Neural cell (in vitro differentiated cells): ENCODE results near the gene NTF4. TPM values are rescaled to one million over a fixed set of nuclear protein-coding genes. Genes with fewer than 3 reads are reported as not detected.

Experiments used
- H2AFZ ChIP-seq: fragments of 200-600, 300-800 bp; sonication (generic), shearing (Covaris generic); 2 replicates; pipeline ENCODE4 v1.6.0; 2014; ENCODE audit warnings: low read depth, mild to moderate bottlenecking, antibody characterized with exemption, low read length, moderate library complexity
- H3F3A ChIP-seq: fragments of 200-600 bp; shearing (Covaris generic); 2 replicates; pipeline ENCODE4 v1.6.1; 2016; ENCODE audit warnings: mild to moderate bottlenecking, moderate library complexity, mixed read lengths, antibody characterized with exemption, low read length; ENCODE audit not compliant: insufficient read depth, poor library complexity, severe bottlenecking
- H3K27ac ChIP-seq: fragments of 200-600, 300-800 bp; sonication (generic), shearing (Covaris generic); 2 replicates; pipeline ENCODE4 v1.5.1; 2014; ENCODE audit warnings: mild to moderate bottlenecking, low read length, moderate library complexity
- H3K27me3 ChIP-seq: fragments of 300-800, 200-600 bp; sonication (generic), shearing (Covaris generic); 2 replicates; pipeline ENCODE4 v1.6.0; 2014; ENCODE audit warnings: mild to moderate bottlenecking, low read depth, low read length, moderate library complexity; ENCODE audit not compliant: insufficient read depth
- H3K36me3 ChIP-seq: fragments of 300-800, 200-600 bp; sonication (generic), shearing (Covaris generic); 2 replicates; pipeline ENCODE4 v1.5.1; 2014; ENCODE audit warnings: mild to moderate bottlenecking, antibody characterized with exemption, low read length, moderate library complexity; ENCODE audit not compliant: insufficient read depth
- H3K4me2 ChIP-seq: fragments of 300-800, 200-600 bp; sonication (generic), shearing (Covaris generic); 2 replicates; pipeline ENCODE4 v1.6.0; 2014; ENCODE audit warnings: mild to moderate bottlenecking, low read length
- H3K4me3 ChIP-seq: fragments of 300-800, 200-600 bp; sonication (generic), shearing (Covaris generic); 2 replicates; pipeline ENCODE4 v1.5.1; 2014; ENCODE audit warnings: mild to moderate bottlenecking, low read length, moderate library complexity
- H3K79me2 ChIP-seq: fragments of 200-600 bp; shearing (Covaris generic); replicated peaks from 2 replicates; pipeline ENCODE4 v1.6.0; 2014; ENCODE audit warnings: mild to moderate bottlenecking, low read length, moderate library complexity; ENCODE audit not compliant: insufficient read depth
- H3K9ac ChIP-seq: fragments of 300-800, 200-600 bp; sonication (generic), shearing (Covaris generic); 2 replicates; pipeline ENCODE4 v1.6.1; 2016; ENCODE audit warnings: mild to moderate bottlenecking, low read length, mixed read lengths
- H3K9me2 ChIP-seq: fragments of 200-600 bp; shearing (Covaris generic); 2 replicates; pipeline ENCODE4 v1.6.1; 2016; ENCODE audit warnings: mild to moderate bottlenecking, low read length, mixed read lengths; ENCODE audit not compliant: insufficient read depth
- H3K9me3 ChIP-seq: fragments of 200-600, 300-800 bp; sonication (generic), shearing (Covaris generic); 2 replicates; pipeline ENCODE4 v1.6.1; 2016; ENCODE audit warnings: mild to moderate bottlenecking, mixed run types, low read length, moderate library complexity, mixed read lengths
- H4K20me1 ChIP-seq: fragments of 200-600 bp; shearing (Covaris generic); 2 replicates; pipeline ENCODE4 v1.6.1; 2016; ENCODE audit warnings: mild to moderate bottlenecking, mixed run types; ENCODE audit not compliant: insufficient read depth
- EZH2 ChIP-seq: fragments of 200-600, 300-800 bp; shearing (Covaris generic), sonication (generic); IDR thresholded peaks from 2 replicates; pipeline ENCODE4 v1.6.1; 2014; ENCODE audit warnings: antibody characterized with exemption, low read length, borderline replicate concordance, mild to moderate bottlenecking; ENCODE audit not compliant: insufficient read depth, poor library complexity, severe bottlenecking
- MXI1 ChIP-seq: fragments of 450-650 bp; conservative IDR thresholded peaks from 2 replicates; pipeline ENCODE4 v1.6.1; 2014; ENCODE audit warnings: antibody characterized with exemption, mild to moderate bottlenecking; ENCODE audit not compliant: poor library complexity, severe bottlenecking
- POLR2AphosphoS5 ChIP-seq: IDR thresholded peaks from 2 replicates; pipeline ENCODE4 v1.6.1; 2012
- TAF1 ChIP-seq: IDR thresholded peaks from 2 replicates; pipeline ENCODE4 v1.6.1; 2012; ENCODE audit warnings: low read depth
- polyA plus RNA-seq: library from polyadenylated mRNA; depleted of rRNA; stranded (reverse); fragments of >200 nt; gene quantifications from 2 replicates; pipeline ENCODE4 v1.2.3, GENCODE V29; 2014
- TF ChIP-seq, protein P1 (sequence below): fragments of 450-650 bp; IDR thresholded peaks from 2 replicates; pipeline ENCODE4 v1.5.1; 2014; ENCODE audit warnings: antibody characterized with exemption, mild to moderate bottlenecking, moderate library complexity; ENCODE audit not compliant: poor library complexity, severe bottlenecking
- TF ChIP-seq, protein P2 (sequence below): IDR thresholded peaks from 2 replicates; pipeline ENCODE4 v1.6.1; 2012; ENCODE audit warnings: borderline replicate concordance

Gene NTF4
- polyA plus RNA-seq, 1 donor from 2014 or later: not detected

DNA sequence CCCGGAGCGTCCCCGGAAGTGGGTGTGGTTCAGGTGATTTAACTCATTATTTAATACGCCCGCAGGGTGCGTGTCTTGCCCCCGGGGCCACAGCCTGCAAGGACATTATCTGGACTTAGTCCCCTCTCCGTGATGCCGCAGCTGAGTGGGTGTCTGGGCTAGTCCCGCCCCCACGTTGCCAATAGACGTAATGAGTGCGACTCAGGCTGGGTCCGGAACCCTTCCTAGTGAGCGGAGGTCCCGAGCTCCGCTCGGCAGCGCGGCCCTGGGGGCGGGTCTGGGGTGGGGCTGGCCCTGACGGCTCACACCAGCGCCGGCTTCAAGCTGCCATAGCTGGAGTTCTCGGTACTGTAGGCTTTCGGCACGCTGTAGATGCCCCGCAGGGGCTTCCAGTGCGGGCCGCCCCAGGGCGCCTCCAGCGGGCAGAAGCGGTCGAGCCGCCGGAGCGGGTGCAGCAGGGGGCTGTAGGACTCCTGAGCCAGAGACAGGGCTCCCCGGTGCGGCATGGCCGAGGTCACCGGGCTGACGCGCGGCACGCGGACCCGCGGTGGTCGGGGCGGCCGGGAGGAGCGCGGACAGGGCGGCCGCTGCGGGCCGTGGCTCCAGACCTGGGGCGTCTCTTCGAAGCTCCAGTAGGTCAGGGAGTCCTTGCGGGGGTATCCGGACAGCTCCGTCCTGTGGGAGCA, 46.8 kb downstream of the NTF4 start:
- no peak overlapping the region for H3K9ac ChIP-seq
- H3K4me3 ChIP-seq: no peak overlapping the region
- no peak for TF ChIP-seq TAF1
- TF ChIP-seq EZH2: no peak
- TF ChIP-seq, protein P1, sequence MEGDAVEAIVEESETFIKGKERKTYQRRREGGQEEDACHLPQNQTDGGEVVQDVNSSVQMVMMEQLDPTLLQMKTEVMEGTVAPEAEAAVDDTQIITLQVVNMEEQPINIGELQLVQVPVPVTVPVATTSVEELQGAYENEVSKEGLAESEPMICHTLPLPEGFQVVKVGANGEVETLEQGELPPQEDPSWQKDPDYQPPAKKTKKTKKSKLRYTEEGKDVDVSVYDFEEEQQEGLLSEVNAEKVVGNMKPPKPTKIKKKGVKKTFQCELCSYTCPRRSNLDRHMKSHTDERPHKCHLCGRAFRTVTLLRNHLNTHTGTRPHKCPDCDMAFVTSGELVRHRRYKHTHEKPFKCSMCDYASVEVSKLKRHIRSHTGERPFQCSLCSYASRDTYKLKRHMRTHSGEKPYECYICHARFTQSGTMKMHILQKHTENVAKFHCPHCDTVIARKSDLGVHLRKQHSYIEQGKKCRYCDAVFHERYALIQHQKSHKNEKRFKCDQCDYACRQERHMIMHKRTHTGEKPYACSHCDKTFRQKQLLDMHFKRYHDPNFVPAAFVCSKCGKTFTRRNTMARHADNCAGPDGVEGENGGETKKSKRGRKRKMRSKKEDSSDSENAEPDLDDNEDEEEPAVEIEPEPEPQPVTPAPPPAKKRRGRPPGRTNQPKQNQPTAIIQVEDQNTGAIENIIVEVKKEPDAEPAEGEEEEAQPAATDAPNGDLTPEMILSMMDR: peak; percentile 38
- TF ChIP-seq POLR2AphosphoS5: no peak
- no peak overlapping the region for H3K4me2 ChIP-seq
- H3K9me3 ChIP-seq: no peaks in the 10 kb centered on the region
- H4K20me1 ChIP-seq: no peaks in the 10 kb centered on the region
- no peak overlapping the region for H2AFZ ChIP-seq
- H3F3A ChIP-seq: no peaks in the 10 kb centered on the region
- peaks cover 13% of the 10 kb centered on the region for H3K27me3 ChIP-seq
- H3K36me3 ChIP-seq: no peaks in the 10 kb centered on the region
- no peak overlapping the region for H3K27ac ChIP-seq
- no peaks in the 10 kb centered on the region for H3K79me2 ChIP-seq
- H3K9me2 ChIP-seq: no peaks in the 10 kb centered on the region

DNA sequence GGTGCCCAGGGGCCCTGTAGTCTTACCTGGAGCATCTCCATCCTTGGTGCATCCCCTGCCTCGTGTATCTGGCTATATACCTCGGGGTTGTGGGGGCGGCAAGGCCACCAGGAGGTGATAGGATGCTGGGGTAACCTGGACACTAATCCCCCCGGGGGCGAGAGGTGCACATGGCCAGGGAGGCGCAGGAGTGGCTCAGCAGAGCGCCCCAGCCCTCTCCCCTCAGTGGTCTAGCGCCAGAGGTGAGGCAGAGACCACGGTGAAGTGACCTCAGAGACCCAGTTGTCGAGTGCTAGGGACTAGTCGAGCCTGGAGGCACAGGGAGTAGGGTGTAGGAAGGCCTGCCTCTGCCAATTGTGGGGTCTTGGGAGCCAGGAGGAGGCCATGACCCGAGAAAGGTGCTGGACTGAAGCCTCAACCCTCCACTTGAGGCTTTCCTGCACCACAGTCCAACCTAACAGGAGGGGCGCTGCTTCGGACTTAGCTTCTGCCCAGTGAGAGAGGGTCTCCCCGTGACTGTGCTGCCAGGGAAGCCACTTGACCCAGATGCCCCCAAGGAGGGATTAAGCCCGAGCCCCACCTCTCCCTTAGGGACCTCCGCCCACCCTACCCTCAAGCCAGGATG, 47.5 kb downstream of the NTF4 start, which contains the start of gene LHB:
LHB (minus strand) TSS at position 51 of the 625 bp plus-strand sequence; CDS start at position 41, 10 bp downstream.
- Histone ChIP-seq H3K9me2 (no peaks in the 10 kb centered on the region), H3K79me2 (no peaks in the 10 kb centered on the region), H2AFZ (no peak within 1 kb of the TSS), H3K36me3 (no peaks in the 10 kb centered on the region), H3K4me2 (no peak within 1 kb of the TSS), H3K9me3 (no peaks in the 10 kb centered on the region), H3K27me3 (peaks cover 13% of the 10 kb centered on the region), H3F3A (no peaks in the 10 kb centered on the region), H3K4me3 (no peak within 1 kb of the TSS), H4K20me1 (no peaks in the 10 kb centered on the region), H3K9ac (no peak within 1 kb of the TSS), H3K27ac (no peak within 1 kb of the TSS)
- TF ChIP-seq, protein P2, sequence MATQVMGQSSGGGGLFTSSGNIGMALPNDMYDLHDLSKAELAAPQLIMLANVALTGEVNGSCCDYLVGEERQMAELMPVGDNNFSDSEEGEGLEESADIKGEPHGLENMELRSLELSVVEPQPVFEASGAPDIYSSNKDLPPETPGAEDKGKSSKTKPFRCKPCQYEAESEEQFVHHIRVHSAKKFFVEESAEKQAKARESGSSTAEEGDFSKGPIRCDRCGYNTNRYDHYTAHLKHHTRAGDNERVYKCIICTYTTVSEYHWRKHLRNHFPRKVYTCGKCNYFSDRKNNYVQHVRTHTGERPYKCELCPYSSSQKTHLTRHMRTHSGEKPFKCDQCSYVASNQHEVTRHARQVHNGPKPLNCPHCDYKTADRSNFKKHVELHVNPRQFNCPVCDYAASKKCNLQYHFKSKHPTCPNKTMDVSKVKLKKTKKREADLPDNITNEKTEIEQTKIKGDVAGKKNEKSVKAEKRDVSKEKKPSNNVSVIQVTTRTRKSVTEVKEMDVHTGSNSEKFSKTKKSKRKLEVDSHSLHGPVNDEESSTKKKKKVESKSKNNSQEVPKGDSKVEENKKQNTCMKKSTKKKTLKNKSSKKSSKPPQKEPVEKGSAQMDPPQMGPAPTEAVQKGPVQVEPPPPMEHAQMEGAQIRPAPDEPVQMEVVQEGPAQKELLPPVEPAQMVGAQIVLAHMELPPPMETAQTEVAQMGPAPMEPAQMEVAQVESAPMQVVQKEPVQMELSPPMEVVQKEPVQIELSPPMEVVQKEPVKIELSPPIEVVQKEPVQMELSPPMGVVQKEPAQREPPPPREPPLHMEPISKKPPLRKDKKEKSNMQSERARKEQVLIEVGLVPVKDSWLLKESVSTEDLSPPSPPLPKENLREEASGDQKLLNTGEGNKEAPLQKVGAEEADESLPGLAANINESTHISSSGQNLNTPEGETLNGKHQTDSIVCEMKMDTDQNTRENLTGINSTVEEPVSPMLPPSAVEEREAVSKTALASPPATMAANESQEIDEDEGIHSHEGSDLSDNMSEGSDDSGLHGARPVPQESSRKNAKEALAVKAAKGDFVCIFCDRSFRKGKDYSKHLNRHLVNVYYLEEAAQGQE: no peak
- no peak for TF ChIP-seq POLR2AphosphoS5
- no peak for TF ChIP-seq MXI1
- no peak for TF ChIP-seq TAF1
- TF ChIP-seq EZH2: no peak
